ENCODE results near the gene BST1.
A peak's percentile ranks its signal among the peaks of the same experiment; 100 is the strongest.

BST1 gene

DNA sequence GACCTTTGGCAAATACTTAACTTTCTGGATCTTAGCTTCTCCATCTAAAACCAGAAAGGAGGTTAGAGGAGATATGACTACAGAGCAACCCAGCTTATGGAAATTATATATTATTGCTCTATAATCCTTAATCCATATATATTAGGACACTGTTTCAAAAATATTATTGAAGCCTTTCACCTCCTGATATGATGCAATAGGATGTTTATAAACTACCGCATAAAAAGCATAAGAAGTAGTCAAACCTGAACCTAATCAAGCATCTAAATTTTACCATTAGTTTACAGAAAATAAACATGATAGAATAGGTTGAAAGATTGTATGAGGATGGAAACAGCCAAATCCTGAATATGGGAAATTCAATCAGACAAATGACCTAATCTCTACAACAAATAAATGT, 26.8 kb upstream of the BST1 start:
- no peak for DNase-seq (ENCODE audit: low spot score)

DNA sequence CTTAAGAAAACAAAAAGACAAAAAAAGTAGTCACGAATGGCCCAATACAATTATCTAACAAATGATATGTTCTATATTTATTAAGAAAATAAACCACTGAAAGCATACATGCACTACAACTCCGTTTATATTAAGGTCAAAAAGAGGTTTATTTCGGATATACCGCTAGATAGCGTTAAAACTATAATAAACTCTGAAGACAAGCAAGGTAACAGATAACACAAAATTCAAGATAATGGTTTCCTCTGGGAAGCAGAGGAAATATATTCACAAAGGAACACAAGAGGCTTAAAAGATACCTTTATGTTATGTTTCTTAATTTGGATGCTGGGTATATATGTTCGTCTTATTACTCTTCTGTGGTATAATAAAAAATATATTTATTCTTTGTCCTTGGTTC, 26.0 kb upstream of the BST1 start:
- DNase-seq (ENCODE audit: low spot score), result no peak

DNA sequence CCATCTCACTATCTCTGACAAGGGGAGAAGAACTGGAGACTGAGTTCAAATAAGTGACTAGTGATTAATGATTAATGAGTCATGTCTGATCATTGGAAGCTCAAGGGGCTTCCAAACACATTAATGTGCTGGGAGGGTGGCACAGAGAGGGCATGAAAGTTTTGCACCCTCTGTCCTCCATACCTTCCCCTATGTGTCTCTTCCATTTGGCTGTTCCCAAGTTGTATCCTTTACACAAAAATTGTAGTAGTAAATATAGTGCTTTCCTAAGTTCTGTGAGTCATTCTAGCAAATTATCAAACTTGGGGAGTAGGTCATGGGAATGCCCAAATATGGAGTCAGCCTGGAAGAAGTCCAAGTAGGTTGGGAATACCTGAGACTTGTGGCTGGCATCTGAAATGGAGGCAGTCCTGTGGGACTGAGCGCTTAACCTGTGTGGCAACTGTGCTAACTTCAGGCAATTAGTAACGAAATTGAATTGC, 25.3 kb upstream of the BST1 start:
- no peak for DNase-seq (ENCODE audit: low spot score)

DNA sequence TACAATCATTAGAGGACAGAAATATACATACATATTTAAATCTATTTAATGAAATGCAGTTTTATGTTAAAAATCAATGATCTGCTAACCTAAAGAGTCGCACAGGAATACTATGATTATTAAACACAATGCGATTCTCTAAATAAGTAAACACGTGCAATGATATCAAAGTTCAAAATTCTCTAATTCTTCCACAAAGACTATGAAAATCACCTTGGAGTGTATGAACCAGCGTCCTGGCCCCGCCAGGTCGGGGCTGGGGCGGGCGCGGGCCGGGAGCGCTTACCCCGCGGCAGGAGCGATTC, 21.8 kb upstream of the BST1 start:
- no peak for DNase-seq (ENCODE audit: low spot score)

DNA sequence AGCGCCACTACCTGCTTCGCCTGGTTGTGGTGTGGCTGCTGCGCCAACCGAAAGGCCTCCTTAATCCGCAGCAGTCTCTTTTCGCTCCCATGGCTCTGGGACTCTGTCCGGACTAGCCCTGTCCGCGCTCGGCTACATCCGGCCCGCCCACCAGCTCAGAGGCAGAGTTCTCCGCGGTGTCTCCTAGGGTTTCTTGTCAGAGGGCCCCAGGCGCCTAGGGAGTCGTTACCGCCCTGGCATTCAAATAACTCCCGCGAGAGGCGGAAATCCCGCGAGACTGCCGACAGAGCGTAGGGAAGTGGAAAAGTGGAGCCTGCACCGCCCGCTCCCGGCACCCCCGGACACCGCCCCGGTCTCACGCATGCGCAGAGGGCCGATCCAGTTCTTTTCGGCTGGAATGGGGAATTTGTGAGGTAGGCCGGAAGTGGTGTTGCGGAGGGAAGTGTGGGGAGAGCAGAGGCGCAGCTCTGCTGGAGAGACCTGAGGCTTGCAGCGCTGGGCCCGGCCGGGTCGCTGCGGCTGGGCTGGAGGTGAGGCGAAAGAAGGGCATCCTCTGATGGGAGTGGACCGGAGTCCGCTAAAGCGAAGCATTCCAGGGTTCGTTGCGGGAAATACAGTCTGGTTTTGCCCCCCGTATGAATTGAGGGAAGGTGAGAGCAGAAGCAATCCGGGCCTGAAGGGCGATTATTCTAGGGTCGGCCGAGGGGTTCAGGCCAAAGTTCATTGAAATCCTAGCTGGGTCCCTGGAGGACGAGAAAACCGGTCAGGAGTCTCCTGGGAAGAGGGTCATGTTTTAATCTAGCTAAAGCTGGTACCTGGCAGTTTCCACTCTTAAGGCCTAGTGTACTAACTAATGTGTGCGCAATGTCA, 21.3 kb upstream of the BST1 start, which contains the start of gene FAM200B:
FAM200B (plus strand) TSS at position 456 of the 870 bp plus-strand sequence. CDS start 5,151 bp downstream, outside the sequence.
- DNase-seq (ENCODE audit: low spot score), result peak; percentile 97

DNA sequence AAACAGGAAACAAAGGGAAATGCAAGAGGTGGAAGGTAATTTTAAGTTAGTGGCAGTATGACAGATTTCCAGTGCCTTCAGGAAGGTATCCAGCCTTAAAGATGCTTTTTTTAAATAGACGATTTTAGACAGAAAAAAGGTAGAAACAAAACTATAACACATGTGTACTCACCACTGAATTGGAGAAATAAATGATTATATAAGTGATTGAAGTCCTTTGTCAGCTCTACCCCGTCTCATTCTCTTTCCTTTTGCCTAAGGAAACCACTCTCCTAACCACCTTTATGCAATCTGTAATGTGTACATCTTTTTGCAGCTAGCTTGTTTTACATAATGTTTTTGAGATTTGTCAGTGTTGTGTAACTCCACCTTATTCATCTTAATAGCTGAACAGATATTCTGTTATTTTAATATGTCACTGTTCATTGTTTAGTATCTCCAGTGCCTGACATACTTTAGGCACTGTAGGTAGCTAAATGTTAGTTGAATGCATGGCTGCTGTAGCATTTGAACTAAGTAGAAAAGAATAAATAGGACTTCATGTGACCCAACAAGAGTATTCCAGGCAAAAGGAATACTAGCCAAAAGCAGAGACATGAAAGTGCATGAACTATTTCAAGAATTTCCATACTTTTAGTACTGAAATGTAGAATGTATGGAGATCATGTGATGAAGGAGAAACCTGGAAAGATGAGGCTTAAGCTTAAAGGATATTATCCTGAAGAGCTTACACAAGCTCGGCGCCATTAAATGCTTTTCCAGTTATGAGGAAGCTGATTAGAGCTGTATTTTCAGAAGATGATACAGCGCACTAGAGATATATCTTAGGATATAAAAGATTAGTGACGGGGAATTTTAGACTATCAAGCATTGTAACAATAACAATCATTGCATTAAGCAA, 20.4 kb upstream of the BST1 start:
- DNase-seq (ENCODE audit: low spot score), result peak; percentile 20

DNA sequence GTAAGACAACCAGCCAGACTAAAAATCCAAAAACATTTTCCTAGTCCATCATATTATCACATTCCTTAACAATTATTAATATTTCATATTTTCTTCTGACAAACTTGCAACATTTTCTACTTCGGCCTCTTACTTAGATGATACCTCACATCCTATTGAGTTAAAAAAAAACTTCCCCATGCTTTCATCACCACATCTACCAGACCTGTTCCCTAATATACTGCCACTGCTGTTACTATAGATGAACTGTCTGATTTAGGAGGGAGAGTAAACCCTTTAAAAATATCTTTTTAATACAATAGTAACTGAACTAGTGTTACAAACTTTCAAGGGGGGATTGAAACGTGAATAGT, 19.7 kb upstream of the BST1 start:
- no peak for DNase-seq (ENCODE audit: low spot score)

DNA sequence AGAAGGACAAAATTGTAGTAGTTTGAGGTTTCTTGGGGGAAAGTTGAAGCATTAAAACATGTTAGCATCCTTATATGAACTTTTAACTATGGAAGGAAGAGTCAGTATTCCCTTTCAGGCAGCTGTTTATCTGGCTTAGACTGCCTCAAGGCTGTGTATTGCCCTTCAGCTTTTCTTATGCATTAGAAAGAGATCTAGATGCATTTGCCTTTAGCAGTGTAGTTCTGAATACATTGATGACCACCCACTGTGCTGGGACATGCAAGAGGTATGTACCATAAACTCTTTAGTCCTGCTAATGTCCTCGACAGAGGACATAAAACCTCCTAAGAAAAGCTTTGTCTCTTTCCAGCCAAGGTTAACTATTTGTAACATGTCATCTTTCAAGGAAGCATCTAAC, 18.4 kb upstream of the BST1 start:
- no peak for DNase-seq (ENCODE audit: low spot score)

DNA sequence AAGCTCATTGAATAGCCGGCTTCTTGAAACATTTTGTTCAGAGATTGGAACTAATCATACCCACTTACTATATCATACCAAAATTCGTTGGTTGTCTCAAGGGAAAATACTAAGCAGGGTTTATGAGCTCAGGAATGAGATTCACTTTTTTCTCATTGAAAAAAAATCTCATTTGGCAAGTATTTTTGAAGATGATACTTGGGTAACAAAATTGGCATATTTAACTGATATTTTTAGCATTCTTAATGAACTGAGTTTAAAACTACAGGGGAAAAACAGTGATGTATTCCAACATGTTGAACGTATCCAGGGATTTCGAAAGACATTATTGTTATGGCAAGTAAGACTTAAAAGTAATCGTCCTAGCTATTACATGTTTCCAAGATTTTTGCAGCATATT, 14.8 kb upstream of the BST1 start:
- no peak for DNase-seq (ENCODE audit: low spot score)

DNA sequence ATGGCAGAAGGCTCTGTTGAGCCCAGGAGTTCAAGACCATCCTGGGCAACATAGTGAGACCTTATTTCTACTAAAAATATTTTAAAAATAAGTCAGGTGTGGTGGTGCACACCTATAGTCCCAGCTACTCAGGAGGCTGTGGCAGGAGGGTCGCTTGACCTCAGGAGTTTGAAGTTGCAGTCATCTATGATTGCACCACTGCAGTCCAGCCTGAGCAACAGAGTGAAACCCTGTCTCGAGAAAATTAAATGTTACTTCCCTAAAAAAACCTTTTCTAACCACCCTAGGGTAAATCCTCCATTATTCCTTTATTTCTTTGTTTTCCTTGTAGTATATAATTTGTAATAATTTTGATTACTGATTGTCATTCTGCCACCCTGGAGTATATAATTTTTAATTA, 13.3 kb upstream of the BST1 start:
- no peak for DNase-seq (ENCODE audit: low spot score)

DNA sequence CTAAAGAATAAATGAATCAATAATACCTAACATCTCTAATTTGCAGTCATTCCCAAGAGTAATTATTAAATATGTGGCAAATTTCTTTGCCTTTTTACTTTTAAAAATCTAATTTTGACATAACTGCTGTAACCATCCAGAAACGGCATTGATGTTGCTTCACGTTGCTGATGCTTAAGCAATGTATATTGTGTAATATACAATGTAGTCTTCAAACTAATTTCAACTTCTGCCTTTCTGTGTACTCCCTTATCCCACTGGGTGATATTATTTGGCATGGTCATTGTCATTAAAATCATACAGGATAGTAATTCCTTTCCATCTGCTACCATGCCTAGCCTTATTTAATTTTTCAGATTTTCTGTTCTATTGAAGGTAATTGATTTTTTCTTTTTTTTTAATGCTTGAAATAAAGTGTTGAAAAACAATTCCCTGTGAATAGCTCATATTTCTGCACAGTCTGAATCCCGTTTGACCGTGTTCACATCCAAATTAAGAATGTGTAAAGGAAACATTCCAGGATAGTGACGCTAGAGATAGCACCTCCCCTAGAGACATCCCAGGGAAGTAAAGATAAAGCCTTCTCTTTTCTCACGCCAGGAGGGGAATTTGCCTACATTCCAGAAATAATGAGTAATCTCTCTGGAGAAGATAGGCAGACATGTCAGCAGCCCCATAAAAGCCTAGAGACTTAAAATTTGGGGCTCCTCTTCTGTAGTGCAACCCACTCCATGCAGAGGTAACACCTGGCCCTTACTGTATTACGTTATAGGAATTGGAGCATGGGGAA, 12.7 kb upstream of the BST1 start:
- no peak for DNase-seq (ENCODE audit: low spot score)

DNA sequence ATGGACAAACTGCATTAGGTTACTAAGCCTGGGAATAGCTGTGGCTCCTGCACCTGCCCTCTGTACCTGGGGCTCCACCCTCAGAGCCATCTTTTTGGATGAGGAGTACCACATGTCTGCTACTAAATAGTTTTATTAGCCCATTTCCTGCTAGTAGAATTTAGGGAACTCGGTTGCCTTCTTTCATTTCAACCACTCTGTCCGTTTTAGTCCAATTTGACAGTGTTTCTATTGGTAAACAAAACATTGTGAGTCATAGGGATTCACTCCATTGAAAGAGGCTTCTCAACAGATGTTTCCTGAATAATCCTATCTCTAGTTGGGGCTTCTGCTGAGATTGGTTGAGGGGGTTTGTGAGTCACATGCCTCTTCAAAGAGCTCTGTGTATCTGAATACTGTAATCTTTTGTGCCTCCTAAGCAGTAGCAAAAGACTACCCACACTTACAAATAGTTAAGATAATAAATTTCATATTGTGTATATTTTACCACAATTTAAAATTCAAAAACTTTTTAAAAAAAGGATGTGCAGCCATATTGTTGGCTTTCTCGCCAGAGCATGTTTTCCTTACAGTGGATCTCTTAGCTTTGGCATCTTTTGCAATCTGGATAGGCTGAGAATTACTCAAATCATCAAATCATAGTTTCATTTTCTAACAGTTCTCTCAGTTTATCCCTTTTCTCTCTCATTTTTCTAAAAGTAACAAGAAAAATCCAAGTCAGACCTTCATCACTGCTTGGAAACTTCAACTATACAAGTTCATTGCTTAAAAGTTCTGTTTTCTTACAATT, 11.3 kb upstream of the BST1 start:
- DNase-seq (ENCODE audit: low spot score), result peak; percentile 69

DNA sequence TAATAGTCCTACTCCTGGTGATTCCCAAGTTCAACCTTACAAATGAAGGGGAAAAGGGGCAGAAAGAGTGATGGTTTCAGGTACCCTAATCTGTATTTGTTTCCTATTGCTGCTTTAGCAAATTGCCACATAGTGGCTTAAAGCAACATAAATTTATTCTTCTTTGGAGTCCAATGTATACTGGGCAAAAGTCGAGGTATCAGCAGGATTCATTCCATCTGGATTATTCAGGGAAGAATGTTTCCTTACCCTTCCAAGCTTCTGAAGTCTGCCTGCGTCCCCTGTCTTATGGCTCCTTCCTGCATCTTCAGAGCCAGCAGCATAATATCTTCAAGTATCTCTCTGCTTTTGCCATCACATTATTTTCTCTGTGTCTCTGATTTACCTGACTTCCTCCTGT, 10.3 kb upstream of the BST1 start:
- no peak for DNase-seq (ENCODE audit: low spot score)

DNA sequence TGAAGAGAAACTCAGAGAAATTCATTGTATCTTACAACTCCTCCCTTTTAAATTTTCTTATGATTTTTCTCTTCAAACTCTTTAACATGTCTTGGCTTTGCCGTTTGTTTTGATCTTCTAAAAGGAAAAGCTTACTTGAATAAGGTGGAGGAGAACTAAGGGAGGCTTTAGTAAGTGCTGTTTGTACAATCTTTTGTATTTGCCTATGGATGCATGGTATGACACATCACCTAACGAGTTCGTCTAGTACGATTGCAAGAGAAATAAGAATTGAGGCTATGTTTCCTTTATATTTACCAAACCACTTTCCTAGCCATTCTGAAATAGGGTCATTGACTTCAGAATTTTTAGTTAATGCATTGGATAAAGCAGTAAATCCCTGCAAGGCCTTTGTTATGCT, 8.4 kb upstream of the BST1 start:
- no peak for DNase-seq (ENCODE audit: low spot score)

DNA sequence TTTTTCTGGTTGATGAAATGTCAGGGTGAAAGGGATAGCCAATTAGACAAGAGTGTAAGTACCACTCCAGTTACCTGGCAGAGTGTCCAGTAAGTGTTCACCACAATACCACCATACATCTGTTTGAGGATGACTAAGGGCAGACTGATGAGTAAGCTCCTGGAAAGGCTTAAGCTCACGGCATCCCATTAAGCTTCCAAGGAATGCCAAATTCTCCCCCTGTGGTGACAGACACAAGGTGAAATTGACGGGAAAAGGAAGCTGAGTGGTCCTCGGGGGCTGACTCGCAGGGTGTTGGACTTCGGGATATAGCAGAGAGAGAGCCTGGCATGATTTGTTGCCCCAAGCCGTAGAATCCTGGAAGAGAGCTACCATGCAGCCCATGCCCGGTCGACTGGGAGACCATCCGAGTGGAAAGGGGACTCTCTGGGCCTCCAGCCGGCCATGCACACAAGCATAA, 7.6 kb upstream of the BST1 start:
- no peak for DNase-seq (ENCODE audit: low spot score)

DNA sequence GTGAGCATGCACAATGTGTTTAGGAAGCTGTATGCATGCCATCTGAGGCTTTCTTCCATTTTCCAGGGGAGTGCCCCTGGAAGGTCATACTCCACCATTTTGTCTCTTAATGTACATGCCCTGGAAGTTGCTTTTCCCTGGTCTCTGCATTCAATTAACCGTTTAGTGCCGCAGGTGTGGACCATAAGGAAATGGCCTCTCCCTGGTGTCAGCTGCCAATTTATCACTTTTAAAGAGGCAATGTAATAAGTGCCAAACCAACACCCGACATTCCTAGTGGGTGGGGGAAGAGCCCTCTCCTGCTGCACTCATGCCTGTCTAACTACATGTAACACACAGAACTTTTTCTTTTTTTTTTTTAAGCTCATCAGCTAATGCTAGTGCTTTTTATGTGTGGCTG, 7.1 kb upstream of the BST1 start:
- no peak for DNase-seq (ENCODE audit: low spot score)

DNA sequence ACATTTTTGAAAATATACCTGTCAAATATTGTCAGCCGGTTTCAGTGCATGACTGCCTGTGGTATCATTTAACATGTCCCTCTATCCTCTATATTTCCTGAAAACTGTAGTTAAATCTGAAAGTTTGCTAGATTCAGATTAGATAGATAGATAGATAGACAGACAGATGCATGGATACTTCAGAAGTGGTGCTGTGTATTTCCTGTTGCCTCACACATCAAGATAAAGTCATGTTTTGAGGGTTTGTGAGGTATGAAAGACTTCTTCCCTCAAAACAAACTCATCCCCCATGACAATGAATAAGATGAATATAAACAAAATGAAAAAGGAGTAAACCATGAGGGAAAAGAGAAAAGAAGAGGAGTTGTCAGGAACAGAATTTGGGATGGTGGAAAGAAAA, 6.0 kb upstream of the BST1 start:
- DNase-seq (ENCODE audit: low spot score), result no peak

DNA sequence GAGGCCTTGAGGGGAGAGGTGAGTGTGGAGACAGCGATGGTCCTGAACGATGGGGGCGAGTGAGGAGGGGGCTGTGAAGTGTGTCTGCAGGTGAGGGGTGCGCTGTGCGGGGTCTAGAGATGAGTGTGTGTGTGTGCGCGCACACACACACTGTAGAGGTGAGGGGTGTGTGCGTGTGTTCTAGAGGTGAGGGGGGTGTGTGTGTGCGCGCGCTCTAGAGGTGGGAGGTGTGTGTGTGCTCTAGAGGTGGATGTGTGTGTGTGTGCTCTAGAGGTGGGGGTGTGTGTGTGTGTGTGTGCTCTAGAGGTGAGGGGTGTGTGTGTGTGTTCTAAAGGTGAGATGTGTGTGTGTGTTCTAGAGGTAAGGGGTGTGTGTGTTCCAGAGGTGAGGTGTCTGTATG, 574 bp downstream of the BST1 start:
- no peak for DNase-seq (ENCODE audit: low spot score)

DNA sequence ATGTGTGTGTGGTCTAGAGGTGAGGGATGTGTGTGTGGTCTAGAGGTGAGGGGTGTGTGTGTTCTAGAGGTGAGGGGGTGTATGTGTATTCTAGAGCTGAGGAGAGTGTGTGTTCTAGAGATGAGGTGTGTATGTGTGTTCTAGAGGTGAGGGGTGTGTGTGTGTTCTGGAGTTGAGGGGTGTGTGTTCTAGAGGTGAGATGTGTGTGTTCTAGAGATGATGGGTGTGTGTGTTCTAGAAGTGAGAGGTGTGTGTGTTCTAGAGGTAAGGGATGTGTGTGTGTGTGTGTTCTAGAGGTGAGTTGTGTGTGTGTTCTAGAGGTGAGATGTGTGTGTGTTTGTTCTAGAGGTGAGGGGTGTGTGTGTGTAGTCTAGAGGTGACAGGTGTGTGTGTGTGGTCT, 1.3 kb downstream of the BST1 start:
- no peak for DNase-seq (ENCODE audit: low spot score)

DNA sequence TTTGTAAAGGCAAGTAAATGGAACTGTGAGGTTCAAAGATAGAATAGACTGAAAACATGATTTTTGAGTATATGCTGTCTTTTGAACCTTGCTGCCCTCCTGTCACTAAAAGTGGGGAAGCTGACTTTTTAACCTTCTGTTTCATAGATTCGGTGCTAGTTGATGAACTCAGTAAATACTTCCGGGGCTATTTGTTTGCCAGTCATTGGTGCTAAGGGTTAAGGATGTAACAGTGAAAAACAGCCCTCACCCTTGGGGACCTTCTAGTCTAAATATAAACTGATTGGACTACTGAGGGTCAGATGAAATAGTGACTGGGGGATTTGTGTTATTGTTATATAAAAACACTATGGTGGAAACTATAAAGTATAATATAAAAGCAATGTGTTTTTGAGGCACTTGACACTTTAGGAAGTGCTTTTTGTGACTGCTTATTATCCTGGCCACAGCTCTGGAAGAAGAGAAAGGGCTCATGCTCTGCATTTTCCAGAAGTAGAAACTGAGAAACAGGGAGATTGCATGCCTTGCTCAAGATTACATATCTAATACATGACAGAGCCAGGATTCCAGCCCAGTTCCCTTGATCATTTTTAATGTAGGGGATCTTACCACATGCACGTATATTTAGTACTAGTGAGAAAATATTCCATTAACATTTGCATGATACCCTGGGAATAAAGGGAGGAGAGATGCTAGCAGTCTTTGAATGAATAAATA, 3.9 kb downstream of the BST1 start:
- no peak for DNase-seq (ENCODE audit: low spot score)

DNA sequence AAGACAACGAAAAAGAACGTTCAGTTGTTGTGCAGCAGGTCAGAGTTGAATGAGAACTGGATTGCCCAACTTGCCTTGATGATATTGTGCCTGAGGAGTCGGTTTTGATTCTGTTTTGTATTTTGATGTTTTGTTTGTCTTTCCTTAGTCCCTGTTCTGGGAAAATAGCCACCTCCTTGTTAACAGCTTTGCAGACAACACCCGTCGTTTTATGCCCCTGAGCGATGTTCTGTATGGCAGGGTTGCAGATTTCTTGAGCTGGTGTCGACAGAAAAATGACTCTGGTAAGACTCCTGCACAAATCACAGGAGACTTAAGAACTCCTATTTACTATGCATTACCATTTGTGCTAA, 4.5 kb downstream of the BST1 start:
- no peak for DNase-seq (ENCODE audit: low spot score)
